Mesodermal cell (in vitro differentiated cells): Measurements from ENCODE around the gene LIG1.
A peak's percentile ranks its signal among the peaks of the same experiment; 100 is the strongest.

Source experiments
- H3K27ac ChIP-seq: 2 replicates; pipeline ENCODE4 v1.7.0; 2013; ENCODE audit warnings: mild to moderate bottlenecking, low read depth, low read length, moderate library complexity; ENCODE audit not compliant: severe bottlenecking
- H3K36me3 ChIP-seq: 2 replicates; pipeline ENCODE4 v1.7.1; 2013; ENCODE audit warnings: mild to moderate bottlenecking, low read length, moderate library complexity; ENCODE audit not compliant: control insufficient read depth, insufficient read depth
- H3K4me1 ChIP-seq: one replicate; pipeline ENCODE4 v1.7.1; 2013; ENCODE audit warnings: mild to moderate bottlenecking, low read length; ENCODE audit not compliant: insufficient read depth, control insufficient read depth, poor library complexity, severe bottlenecking
- H3K4me3 ChIP-seq: 2 replicates; pipeline ENCODE4 v1.7.0; 2013; ENCODE audit warnings: low read length, control low read depth, mild to moderate bottlenecking; ENCODE audit not compliant: insufficient read depth, poor library complexity, severe bottlenecking; ENCODE audit errors: extremely low read depth
- H3K9me3 ChIP-seq: 2 replicates; pipeline ENCODE4 v1.7.1; 2013; ENCODE audit warnings: mild to moderate bottlenecking, low read length, moderate library complexity; ENCODE audit not compliant: control insufficient read depth
- WGBS, 2 experiments: methylation state at CpG; one replicate each; pipeline ENCODE4 v1.1.5; 2013; ENCODE audit warnings: missing lambda C conversion rate in 2 of 2; ENCODE audit not compliant: insufficient coverage in 2 of 2; 5-methylcytosine and 5-hydroxymethylcytosine counted together

The LIG1 gene

GRCh38 chr19:48121909-48122371 is 48.2 kb downstream of the LIG1 start:
- Histone ChIP-seq H3K36me3 (peaks cover 67% of the 10 kb centered on the region), H3K4me3 (no peak overlapping the region), H3K27ac (peak overlapping the region; percentile 1), H3K9me3 (no peaks in the 10 kb centered on the region), H3K4me1 (peaks cover 16% of the 10 kb centered on the region)
- WGBS, 2 experiments, result 83 to 89% methylated on average over 9 to 10 of the region's 10 CpGs

- Histone ChIP-seq H3K36me3 (peaks cover 66% of the 10 kb centered on the region), H3K4me1 (peaks cover 16% of the 10 kb centered on the region), H3K4me3 (no peak overlapping the region), H3K27ac (no peak overlapping the region), H3K9me3 (no peaks in the 10 kb centered on the region)
- 90 to 93% methylated on average over 13 to 14 of the region's 14 CpGs for WGBS, 2 experiments
Measured at GRCh38 chr19:48121066-48121465, 49.1 kb downstream of the LIG1 start.

- H3K36me3 ChIP-seq, result peaks cover 72% of the 10 kb centered on the region
- H3K4me1 ChIP-seq, result peaks cover 16% of the 10 kb centered on the region
- H3K9me3 ChIP-seq, result no peaks in the 10 kb centered on the region
- no peak overlapping the region for H3K27ac ChIP-seq
- WGBS, 2 experiments, result 100% methylated on average over 1 of the region's 2 CpGs
- H3K4me3 ChIP-seq, result no peak overlapping the region
Measured at GRCh38 chr19:48120505-48120904, 49.6 kb downstream of the LIG1 start.

GRCh38 chr19:48118131-48118517 is 52.0 kb downstream of the LIG1 start:
- Histone ChIP-seq H3K27ac (no peak overlapping the region), H3K4me3 (no peak overlapping the region), H3K4me1 (peaks cover 14% of the 10 kb centered on the region), H3K9me3 (no peaks in the 10 kb centered on the region), H3K36me3 (peaks cover 71% of the 10 kb centered on the region)
- WGBS, 2 experiments, result 86 to 94% methylated on average over 8 of the region's 11 CpGs

GRCh38 chr19:48117515-48118130 is 52.5 kb downstream of the LIG1 start:
- Histone ChIP-seq H3K4me3 (no peak overlapping the region), H3K4me1 (peaks cover 9% of the 10 kb centered on the region), H3K9me3 (no peaks in the 10 kb centered on the region), H3K27ac (no peak overlapping the region), H3K36me3 (peaks cover 66% of the 10 kb centered on the region)
- 78 to 93% methylated on average over 4 to 7 of the region's 12 CpGs for WGBS, 2 experiments

GRCh38 chr19:48113190-48113917 is 56.8 kb downstream of the LIG1 start:
- Histone ChIP-seq H3K27ac (no peak overlapping the region), H3K4me1 (peaks cover 7% of the 10 kb centered on the region), H3K9me3 (no peaks in the 10 kb centered on the region), H3K36me3 (peaks cover 33% of the 10 kb centered on the region), H3K4me3 (no peak overlapping the region)
- 95 to 97% methylated on average over 12 to 14 of the region's 16 CpGs for WGBS, 2 experiments

- Histone ChIP-seq H3K27ac (peak overlapping the region; percentile 86), H3K36me3 (peaks cover 16% of the 10 kb centered on the region), H3K4me3 (no peak overlapping the region), H3K4me1 (peaks cover 13% of the 10 kb centered on the region), H3K9me3 (no peaks in the 10 kb centered on the region)
- 96% methylated on average over 4 of the region's 7 CpGs; no CpG with 5 or more reads in 1 of the 2 experiments for WGBS, 2 experiments
Measured at GRCh38 chr19:48111280-48111679, 58.9 kb downstream of the LIG1 start.

GRCh38 chr19:48110350-48110966 is 59.7 kb downstream of the LIG1 start, which contains the start of gene PLA2G4C:
PLA2G4C (minus strand) TSS chr19:48110817; CDS start chr19:48106529, 4,288 bp downstream.
- Histone ChIP-seq H3K4me3 (peak within 1 kb of the TSS; percentile 21), H3K36me3 (peaks cover 10% of the 10 kb centered on the region), H3K27ac (peak within 1 kb of the TSS; percentile 86), H3K9me3 (no peaks in the 10 kb centered on the region), H3K4me1 (peaks cover 13% of the 10 kb centered on the region)
- WGBS, 2 experiments, result 5 to 6% methylated on average over 18 to 22 of the region's 27 CpGs

GRCh38 chr19:48108997-48109782 is 61.0 kb downstream of the LIG1 start:
- Histone ChIP-seq H3K9me3 (no peaks in the 10 kb centered on the region), H3K36me3 (peaks cover 1% of the 10 kb centered on the region), H3K27ac (no peak overlapping the region), H3K4me1 (peaks cover 13% of the 10 kb centered on the region), H3K4me3 (no peak overlapping the region)
- WGBS, 2 experiments, result 79 to 83% methylated on average over 11 to 12 of the region's 15 CpGs

- Histone ChIP-seq H3K4me3 (no peak overlapping the region), H3K27ac (no peak overlapping the region), H3K9me3 (no peaks in the 10 kb centered on the region), H3K4me1 (peaks cover 6% of the 10 kb centered on the region), H3K36me3 (no peaks in the 10 kb centered on the region)
- WGBS, 2 experiments, result 94 to 100% methylated on average over 3 to 4 of the region's 5 CpGs
Measured at GRCh38 chr19:48103922-48104321, 66.2 kb downstream of the LIG1 start.
